ENCODE results near the gene ZC3H15.

- TF ChIP-seq SIX5 (IDR thresholded peaks at IDR 0.05; ENCODE audit: low read depth, low read length), result no peak
- TF ChIP-seq CTBP2 (IDR thresholded peaks at IDR 0.05; ENCODE audit: borderline replicate concordance, insufficient read depth, insufficient read length, low read length), result no peak
- no peak for TF ChIP-seq SP2 (IDR thresholded peaks at IDR 0.05; ENCODE audit: low read length)
- TF ChIP-seq CTCF (IDR thresholded peaks at IDR 0.05; ENCODE audit: control extremely low read depth in 1 of 3, insufficient read depth in 1 of 3, low read depth in 1 of 3, low read length in 3 of 3), result no peak
Observed at GRCh38 chr2:186457908-186458307, 28.2 kb upstream of the ZC3H15 start.

Measured in H1 (cell line).